Activated CD4-positive, alpha-beta T cell treated with anti-CD3 and anti-CD28 coated beads for 1 hour (primary cell): Measurements from ENCODE around the gene LRRC56.
A peak's percentile ranks its signal among the peaks of the same experiment; 100 is the strongest.
"Not testable (repeated sequence)": the region's sequence is repeated elsewhere in the genome, so short reads cannot be mapped to it uniquely, and the experiment has no call there.

ENCODE experiments used
- DNase-seq: peaks from one replicate; pipeline ENCODE4 v3.0.0-alpha.2; 2020

The LRRC56 gene

DNA sequence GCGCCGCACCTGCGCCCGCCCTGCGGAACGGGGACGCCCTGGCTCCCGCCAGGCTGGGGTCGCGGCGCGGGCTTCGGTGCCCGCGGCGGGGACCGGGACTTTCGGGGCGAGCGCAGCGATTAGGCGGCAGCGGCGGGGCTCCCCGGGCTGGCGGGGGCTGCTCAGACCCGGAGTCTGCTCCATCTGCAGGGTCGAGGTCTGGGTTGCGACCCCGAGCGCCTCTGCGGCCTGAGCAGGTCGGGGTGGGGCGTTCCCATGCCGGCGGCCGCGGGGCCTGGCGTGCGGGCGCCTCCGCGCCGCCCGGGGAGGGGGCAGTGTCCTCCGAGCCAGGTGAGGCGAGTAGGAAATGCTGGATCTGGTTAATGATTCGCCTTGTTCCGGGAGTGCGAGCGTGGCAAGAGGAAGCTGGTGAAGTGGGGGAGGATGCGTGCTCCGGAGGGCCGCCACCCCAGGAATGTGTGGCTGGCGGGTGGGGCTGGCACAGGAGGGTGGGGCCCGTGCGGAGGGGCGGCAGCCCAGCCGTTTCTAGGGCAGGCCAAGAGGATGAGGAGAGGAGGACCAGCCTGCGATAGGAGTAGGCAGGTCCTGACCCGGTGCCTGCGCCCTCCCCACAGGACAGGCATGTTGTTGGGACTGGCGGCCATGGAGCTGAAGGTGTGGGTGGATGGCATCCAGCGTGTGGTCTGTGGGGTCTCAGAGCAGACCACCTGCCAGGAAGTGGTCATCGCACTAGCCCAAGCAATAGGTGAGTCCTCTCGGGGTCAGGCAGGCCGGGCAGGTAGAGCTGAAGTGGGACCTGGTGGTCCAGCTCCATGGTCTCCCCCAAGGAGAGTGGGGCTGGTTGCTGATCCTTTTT, 24.0 kb downstream of the LRRC56 start:
- no peak for DNase-seq

DNA sequence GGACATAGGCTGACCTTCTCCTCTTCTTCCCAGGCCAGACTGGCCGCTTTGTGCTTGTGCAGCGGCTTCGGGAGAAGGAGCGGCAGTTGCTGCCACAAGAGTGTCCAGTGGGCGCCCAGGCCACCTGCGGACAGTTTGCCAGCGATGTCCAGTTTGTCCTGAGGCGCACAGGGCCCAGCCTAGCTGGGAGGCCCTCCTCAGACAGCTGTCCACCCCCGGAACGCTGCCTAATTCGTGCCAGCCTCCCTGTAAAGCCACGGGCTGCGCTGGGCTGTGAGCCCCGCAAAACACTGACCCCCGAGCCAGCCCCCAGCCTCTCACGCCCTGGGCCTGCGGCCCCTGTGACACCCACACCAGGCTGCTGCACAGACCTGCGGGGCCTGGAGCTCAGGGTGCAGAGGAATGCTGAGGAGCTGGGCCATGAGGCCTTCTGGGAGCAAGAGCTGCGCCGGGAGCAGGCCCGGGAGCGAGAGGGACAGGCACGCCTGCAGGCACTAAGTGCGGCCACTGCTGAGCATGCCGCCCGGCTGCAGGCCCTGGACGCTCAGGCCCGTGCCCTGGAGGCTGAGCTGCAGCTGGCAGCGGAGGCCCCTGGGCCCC, 24.8 kb downstream of the LRRC56 start:
- no peak for DNase-seq

DNA sequence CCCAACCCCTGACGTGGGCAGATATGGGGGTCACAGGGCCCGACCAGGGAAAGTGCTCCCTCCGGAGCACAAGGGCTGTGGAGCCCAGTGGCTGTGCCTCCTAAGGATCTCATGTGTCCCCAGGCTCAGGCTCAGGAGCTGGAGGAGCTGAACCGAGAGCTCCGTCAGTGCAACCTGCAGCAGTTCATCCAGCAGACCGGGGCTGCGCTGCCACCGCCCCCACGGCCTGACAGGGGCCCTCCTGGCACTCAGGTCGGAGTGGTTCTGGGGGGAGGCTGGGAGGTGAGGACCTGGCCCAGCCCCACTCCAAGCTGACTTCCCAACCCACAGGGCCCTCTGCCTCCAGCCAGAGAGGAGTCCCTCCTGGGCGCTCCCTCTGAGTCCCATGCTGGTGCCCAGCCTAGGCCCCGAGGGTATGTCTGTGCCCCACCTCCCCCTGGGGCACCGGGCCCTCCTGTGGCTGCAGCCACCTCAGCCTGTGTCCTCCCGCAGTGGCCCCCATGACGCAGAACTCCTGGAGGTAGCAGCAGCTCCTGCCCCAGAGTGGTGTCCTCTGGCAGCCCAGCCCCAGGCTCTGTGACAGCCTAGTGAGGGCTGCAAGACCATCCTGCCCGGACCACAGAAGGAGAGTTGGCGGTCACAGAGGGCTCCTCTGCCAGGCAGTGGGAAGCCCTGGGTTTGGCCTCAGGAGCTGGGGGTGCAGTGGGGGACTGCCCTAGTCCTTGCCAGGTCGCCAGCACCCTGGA, 25.9 kb downstream of the LRRC56 start:
- no peak for DNase-seq

DNA sequence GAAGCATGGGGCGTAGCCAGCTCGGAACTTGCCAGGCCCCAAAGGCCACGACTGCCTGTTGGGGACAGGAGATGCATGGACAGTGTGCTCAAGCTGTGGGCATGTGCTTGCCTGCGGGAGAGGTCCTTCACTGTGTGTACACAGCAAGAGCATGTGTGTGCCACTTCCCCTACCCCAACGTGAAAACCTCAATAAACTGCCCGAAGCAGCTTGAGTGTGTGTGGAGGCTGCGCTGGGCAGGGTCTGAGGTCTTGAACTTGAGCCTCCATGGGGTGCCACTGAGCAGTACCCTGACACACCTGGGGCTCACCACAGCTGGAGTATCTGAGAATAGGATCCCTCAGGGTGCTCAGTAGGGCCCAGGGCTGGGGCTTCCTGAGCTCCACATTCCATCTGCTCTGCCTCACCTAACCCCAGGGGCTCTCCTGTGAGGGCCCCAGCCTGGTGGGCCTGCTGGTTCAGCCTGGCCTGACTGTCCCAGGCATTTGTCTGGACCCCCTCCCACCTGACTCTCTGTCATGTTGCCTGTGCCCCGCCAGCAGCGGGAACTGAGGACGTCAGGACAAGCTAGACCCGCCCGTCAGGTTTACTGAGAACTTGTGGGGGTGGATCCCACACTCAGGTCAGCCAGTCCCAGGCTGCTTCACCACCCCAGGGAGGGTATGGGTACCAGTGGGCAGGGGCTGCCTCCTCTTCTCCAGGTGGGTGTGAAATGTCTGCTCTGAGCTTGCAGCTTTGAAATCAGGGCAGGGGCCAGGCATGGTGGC, 26.7 kb downstream of the LRRC56 start:
- DNase-seq, result no peak

DNA sequence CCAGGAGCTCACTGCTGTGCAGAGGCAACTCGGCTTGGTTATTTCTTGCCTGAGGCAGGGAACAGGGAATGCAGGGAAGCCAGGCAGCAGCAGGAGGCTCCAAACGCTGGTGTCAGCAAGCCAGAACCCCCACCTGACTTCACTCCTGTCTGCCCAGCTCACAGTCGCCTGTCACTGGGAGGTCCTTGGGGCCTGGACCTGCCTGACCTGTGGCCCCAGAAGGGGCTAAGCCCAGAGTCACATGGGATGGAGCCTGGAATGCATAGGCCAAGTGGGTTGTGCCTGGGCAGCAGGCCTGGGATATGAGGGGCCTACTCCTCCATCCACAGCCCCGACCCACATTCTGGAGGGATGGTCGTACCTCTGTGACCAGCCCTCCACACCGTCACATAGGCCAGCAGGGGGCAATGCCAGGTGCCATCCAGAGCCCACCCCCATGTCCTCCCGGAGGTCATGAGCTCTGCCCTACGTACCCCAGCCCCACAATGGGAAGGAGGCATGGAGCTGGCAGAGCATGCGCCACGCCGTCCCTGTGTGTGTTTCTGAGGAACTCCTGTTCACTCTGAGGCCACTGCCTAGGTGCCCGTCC, 28.7 kb downstream of the LRRC56 start:
- DNase-seq, result no peak

DNA sequence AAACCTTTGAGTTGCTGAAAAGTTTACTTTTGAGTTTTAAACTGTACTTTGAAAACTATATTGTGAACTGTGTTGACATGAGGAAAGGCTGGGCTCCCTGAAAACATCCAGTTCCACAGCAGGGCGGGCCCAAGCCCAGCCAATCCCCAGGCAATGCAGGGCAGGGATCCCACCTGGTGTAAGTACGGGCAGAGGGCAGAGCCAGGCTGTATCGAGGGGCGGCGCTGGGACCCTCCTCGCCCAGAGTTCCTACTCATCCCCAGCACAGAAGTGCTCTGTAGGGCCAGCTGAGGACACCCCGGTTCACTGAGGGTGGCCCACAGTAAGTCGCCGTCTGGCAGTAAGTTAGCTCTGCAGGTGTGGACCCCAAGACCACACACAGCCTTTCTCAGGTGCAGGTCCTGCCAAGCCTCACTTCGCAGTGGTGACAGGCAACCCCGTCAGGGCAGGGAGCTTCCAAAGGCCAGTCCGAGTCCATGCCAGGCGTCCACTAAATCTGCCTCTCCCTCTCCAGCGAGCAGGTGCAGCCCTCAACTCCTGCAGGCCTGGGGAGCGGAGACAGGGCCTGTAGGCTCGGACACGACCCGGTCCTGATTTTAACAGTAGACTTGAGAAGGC, 29.8 kb downstream of the LRRC56 start:
- no peak for DNase-seq

DNA sequence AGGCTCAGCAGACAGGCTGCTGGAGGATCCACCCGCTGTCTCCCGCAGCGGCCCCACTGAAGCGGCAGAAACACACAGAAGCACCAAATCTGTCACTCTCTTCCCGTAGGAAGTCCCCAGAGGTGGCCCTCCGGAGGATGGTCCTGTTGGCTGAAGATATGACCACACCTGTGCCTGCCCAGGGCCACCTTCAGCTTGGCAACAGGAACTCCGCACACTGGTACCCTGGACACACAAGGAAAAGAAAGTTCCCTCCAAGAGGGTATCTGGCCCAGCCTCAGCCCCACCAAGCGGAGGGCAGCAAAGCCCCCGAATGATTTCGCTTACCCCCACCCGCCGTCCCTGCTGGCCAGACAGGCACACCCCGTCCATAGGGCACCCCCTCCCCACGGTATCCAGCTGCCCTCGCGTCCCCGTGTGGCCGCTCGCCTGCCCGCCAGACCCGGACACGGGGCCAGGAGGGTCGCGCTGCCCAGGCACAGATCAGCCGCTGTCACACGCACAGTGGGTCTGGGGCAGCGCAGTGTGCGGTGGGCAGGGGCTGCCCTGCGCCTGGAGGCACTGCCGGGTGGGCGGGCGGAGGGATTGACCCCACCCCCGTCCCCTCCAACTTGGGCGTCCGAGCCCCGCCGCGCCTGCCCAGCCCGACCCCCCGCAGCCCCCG, 30.4 kb downstream of the LRRC56 start:
- no peak for DNase-seq

DNA sequence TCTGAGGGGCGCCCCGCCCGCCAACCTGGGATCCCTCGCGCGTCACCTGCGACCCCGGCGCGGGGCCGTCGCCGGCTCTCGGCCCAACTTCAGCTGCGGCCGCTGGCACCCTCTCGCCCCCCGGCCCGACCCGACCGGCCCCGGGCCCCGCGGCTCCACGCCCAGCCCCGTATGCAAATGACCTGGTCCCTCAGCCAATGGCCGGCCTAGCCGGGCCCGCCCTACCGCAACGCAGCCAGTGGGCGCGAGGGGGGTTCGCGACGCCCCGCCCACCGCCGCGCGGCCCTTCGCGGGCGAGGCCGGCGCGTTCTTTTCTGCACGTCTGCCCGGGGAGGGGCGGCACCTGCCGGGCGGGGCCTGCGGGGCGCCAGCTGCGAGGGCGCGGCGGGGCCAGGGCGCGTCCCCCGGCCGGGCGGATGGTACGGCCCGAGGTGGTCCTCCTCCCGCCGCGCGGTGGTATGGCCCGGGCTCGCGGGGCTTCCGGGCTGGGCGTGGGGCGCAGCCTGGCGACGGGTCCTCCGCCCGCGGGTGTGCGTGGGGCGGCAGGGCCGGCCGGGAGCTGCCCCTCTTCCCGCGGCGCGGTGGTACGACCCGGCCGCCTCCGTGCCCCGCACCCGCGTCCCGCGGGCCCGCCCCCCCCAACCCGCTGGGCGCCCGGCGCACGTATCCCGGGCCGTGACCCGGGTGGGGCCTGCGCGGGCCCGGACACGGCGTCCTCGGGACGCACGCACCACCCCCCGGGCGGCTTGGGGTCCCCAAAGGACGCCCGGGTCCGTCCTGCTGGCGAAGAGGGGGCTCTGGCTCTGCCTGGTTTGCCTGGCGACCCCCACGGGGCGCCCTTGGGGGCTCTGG, 31.2 kb downstream of the LRRC56 start:
- DNase-seq, result peak; percentile 87

DNA sequence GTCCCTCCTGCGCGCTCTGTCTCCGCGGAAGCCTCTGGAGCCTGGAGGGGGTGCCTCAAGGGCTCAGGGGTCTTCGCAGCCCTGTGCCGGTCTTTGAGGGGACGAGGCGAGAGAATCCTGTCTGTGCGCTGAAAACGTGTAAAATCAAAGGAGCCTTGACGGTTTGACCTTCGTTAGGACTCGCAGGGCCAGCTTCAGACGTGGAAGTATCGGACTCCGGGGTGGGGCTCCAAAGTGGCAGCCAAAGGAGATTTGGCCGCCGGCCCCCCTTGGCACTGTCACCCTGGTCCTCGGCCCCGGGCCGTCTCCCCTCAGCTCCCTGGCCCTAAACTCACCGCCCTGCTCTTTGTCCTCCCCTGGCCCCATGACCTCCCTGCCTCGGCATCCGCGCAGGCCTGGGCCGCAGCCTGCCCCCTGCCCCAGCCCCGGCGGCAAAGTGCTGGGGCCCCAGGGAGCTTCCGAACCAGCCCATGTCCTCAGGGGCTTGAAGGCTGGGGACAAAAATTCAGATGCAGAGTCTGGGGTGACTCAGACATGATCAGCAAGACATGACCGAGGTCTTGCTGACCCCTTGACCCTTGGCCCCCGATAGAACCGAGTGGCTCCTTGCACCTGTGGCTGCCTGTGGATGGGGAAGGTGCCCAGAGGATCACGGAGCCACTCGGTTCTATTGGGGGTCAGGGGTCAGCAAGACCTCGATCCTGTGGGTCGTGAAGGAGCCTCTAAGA, 32.0 kb downstream of the LRRC56 start:
- no peak for DNase-seq

DNA sequence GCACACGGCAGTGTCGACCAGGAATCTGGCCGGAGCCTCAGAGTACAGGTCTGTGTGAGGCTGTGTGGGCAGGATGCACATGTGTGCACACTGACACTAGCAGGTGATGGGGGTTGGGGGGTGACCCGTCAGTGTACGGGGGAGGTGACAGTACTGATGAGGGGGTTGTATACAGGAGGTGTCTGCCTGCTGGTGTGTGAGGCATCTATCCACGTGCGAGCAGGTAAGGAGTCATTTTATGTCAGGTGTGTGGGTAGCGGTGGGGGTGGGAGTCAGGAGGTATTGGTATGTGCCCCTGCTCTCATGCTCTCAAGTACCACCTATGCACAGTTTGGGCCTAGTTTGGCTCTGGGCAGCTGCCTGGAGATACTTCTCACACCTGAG, 34.5 kb downstream of the LRRC56 start:
- no peak for DNase-seq

DNA sequence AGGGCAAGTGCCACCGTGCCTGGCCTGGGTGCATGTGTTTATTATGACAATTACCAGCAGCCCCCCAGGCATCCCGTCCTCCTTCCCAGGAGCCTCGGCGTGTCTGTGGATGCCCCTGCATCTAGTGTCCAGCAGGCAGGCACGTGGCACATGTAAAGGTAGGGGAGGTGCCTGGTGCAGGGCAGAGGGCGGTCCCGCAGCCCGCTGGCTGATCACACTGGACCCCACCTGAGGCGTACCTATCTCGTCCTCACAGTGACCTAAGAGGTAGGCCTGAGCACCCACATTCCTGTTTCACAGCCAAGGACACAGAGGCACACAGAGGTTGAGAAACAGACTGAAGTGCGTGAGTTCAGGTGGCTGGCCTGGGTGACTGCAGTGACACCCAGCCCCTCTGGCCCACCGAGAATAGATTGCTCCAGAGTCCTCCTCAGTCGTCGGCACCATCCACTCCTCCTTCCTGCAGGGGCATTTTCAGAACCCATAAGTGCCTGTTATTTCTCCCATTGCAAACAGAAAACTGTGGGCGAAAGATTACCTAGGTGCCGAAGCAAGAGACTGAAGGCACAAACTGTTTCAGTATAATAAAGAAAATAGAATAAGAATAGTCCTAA, 35.9 kb downstream of the LRRC56 start:
- DNase-seq, result no peak

DNA sequence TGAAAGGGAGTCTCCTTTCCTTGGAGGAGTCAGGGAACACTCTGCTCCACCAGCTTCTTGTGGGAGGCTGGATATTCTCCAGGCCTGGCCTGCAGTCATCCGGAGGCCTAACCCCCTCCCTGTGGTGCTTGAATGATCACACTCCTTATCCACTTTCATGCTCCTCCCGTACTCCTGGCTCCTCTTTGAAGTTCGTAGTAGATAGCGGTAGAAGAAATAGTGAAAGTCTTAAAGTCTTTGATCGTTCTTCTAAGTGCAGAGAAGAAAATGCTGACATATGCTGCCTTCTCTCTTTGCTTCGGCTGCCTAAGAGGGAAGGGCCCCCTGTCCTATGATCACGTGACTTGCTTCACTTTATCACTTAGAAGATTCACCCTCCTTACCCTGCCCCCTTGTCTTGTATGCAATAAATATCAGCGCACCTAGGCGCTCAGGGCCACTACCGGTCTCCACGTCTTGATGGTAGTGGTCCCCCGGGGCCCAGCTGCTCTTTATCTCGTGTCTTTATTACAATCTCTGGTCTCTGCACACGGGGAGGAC, 36.8 kb downstream of the LRRC56 start:
- not testable (repeated sequence) for DNase-seq

DNA sequence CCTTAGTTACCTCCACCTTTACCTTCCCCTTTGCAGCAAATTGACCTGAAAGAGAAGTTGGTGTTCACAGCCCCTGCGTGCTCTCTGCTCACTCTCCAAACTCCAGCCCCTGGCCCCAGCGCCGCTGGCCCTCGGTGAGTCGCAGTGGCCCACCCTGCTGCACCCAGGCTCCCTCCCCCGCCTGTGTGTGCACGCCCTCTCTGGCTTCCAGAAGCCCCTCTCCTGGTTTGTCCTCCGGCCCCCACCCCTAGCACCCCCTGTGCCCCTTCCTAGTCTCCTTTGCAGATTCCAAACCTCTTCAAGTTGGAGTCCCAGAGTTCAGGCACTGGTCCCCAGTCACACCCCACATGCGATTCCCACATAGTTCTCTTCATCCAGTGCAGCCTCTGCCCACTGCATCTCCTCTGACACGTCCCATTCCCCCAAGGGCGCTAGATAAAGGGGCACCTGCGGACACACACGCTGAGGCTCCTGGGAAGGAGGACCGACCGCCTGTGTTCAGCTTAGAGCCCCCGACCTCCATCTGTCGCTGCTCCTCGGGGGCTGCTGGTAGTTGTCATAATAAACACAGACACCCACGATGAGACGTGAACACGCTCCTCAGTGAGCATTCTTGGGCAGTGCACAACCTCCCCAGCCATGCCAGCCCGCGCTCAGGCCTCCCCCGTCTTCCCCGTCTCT, 37.4 kb downstream of the LRRC56 start:
- DNase-seq, result no peak

DNA sequence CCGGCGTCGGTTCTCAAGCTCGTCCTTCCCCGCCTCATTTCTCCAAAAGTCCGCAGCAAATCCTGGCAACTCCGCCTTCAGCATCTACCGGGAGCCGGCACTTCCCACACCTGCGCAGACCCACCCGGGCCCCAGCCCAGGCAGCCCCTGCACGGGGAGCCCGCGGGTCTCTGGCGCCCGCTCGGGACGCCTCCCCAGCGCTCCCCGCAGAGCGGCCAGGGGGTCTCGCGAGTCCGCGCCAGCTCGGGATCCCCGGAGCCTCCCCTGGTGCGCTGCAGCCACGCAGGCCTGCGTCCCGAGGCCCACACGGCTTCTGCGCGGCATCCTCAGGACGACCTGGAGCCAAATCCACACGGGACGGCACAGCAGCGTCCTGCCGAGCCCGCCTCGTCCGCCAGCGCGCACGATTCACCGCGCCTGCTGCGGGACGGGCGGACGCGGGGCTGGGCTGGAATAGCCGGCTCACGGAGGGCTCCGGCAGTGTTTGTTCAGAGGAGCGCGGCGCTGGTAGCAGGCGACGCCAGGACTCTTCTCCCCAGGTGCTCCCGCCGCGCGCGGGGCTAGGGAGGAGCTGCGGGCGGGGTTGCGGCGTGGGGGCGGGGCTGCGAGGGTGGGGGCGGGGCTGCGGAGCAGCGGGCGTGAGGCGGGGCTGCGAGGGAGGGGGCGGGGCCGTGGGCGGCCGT, 38.1 kb downstream of the LRRC56 start:
- DNase-seq, result no peak

DNA sequence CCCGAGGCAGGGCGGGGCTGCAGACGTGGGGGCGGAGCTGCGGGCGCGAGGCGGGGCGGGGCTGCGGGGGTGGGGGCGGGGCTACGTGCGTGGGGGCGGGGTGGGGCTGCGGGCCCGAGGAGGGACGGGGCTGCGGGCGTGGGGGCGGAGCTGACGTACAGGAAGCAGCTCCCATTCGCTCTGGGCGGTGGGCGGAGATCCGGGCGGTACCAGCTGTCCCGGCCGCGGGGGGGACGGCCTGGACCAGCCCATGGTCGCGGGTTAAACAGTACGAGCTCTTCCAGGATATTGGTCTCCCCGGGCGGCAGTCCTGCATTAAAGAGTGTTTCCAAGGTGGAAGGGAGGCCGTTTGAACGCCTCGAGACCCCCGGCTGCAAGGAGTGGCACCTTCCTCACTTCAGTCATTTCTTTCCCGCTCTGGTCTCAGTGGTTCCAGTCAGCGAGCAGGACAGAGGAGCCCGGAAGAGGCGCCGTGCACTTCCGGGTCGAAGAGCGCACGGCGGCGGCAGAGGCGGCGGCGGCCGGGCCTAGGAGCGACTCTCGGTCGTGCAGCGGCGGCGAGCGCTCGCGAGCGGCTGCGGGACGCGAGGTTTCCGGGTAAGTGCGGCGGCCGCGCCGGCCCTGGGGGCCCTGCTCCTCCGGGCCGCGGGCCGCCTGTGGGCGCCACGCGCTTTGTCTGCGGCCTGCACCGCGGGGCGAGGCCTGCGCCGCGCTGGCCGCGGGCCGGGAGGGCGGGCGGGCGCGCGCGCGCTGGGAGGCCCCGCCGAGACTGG, 38.9 kb downstream of the LRRC56 start, which contains the start of gene PHRF1:
Gene PHRF1 (plus strand): TSS at position 475 of the 773 bp plus-strand sequence. CDS start 5,043 bp downstream, outside the sequence.
- peak; percentile 95 for DNase-seq

DNA sequence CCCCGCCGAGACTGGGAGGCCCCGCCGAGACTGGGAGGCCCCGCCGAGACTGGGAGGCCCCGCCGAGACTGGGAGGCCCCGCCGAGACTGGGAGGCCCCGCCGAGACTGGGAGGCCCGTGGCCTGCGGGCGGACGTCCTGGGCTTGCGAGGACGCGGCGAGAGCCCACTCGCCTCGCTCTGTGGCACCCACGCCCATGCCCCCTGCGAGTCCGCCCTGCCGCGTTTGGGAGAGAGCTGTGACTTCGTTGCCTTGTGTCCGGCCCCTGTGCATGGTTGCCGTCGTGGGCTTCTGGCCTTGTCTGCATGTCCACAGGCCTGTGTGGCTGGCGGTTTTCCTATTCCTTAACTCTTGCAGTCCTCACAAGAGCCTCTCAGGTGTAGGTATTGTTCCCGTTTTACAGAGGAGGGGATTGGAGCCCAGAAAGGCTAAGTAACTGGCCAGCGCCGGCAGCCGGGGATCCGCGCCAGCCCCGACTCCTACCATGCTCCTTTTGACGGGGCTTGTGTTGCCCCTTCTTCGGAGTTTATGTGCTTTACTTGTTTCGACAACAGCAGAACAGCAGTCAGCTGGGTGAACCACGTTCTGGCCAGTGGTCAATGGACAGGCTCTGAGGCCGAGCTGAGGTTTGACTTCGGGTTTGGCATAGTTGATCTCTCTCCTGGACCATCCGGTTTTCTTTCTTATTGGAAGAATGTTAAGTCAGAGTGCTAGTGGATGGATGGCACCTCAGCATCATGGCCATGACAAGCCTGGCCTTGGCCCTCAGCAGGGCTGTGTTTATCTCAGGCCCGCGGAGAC, 39.7 kb downstream of the LRRC56 start:
- DNase-seq, result no peak
